Esophagus squamous epithelium (tissue), 4 donors: ENCODE results near the gene CDK5RAP2.

ENCODE experiments used
- POLR2A ChIP-seq, 4 donors: fragments of 450-650 bp; IDR thresholded peaks; one replicate each; pipeline ENCODE4 v1.6.1; 2017; ENCODE audit warnings: antibody characterized with exemption in 4 of 4, mild to moderate bottlenecking in 4 of 4, moderate library complexity in 3 of 4
- TF ChIP-seq, protein P1 (sequence below), 6 experiments: fragments of 450-650 bp in 4 of 6; fragments of 200-600 bp in 2 of 6; sonication (generic) in 2 of 6; IDR thresholded peaks; one replicate each; pipeline ENCODE4 v1.5.1; 2016 to 2019; ENCODE audit warnings: antibody characterized with exemption in 6 of 6, mild to moderate bottlenecking in 4 of 6, moderate library complexity in 4 of 6

- TF ChIP-seq, protein P1, sequence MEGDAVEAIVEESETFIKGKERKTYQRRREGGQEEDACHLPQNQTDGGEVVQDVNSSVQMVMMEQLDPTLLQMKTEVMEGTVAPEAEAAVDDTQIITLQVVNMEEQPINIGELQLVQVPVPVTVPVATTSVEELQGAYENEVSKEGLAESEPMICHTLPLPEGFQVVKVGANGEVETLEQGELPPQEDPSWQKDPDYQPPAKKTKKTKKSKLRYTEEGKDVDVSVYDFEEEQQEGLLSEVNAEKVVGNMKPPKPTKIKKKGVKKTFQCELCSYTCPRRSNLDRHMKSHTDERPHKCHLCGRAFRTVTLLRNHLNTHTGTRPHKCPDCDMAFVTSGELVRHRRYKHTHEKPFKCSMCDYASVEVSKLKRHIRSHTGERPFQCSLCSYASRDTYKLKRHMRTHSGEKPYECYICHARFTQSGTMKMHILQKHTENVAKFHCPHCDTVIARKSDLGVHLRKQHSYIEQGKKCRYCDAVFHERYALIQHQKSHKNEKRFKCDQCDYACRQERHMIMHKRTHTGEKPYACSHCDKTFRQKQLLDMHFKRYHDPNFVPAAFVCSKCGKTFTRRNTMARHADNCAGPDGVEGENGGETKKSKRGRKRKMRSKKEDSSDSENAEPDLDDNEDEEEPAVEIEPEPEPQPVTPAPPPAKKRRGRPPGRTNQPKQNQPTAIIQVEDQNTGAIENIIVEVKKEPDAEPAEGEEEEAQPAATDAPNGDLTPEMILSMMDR (IDR thresholded peaks at IDR 0.05) = no peak
- no peak for TF ChIP-seq POLR2A (IDR thresholded peaks at IDR 0.05)
Observed at GRCh38 chr9:120360046-120360445, 219.9 kb downstream of the CDK5RAP2 start.
